ENCODE results near the gene NUDT2.

GRCh38 chr9:34331196-34331595 is 1.8 kb downstream of the NUDT2 start:
- TF ChIP-seq, protein P1, sequence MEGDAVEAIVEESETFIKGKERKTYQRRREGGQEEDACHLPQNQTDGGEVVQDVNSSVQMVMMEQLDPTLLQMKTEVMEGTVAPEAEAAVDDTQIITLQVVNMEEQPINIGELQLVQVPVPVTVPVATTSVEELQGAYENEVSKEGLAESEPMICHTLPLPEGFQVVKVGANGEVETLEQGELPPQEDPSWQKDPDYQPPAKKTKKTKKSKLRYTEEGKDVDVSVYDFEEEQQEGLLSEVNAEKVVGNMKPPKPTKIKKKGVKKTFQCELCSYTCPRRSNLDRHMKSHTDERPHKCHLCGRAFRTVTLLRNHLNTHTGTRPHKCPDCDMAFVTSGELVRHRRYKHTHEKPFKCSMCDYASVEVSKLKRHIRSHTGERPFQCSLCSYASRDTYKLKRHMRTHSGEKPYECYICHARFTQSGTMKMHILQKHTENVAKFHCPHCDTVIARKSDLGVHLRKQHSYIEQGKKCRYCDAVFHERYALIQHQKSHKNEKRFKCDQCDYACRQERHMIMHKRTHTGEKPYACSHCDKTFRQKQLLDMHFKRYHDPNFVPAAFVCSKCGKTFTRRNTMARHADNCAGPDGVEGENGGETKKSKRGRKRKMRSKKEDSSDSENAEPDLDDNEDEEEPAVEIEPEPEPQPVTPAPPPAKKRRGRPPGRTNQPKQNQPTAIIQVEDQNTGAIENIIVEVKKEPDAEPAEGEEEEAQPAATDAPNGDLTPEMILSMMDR (IDR thresholded peaks at IDR 0.05): no peak
- TF ChIP-seq POLR2A (IDR thresholded peaks at IDR 0.05): no peak

Data from thyroid gland (tissue), 4 donors.